Hypothalamus (tissue), 51 donors: ENCODE data around the gene CCT5.
A peak's percentile ranks its signal among the peaks of the same experiment; 100 is the strongest.
"Not testable (repeated sequence)": the region's sequence is repeated elsewhere in the genome, so short reads cannot be mapped to it uniquely, and the experiment has no call there.

ENCODE experiments used
- DNase-seq, 51 donors: peaks; one replicate each; lab custom pipeline; 2025; lab: John Stamatoyannopoulos, UW

Gene CCT5

DNA sequence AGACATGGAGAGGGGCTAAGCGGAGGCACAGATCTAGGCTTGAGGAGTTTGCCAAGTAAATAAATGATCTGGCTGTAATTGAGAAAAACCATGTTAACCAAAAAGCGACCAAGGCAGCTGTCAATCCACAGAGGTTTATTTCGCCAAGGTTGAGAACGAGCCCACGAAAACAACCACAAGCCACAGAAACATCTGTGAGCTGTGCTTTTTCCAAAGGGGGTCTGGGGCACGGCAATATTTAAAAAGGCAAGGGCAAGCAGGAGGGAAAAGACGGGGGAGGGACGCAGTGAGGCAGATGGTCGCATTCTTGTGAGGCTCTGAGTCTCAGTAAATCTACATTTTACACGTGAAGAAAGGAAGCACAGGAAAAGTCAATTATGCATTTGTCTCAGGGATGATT lies 25.4 kb downstream of the CCT5 start:
- no peak for DNase-seq

DNA sequence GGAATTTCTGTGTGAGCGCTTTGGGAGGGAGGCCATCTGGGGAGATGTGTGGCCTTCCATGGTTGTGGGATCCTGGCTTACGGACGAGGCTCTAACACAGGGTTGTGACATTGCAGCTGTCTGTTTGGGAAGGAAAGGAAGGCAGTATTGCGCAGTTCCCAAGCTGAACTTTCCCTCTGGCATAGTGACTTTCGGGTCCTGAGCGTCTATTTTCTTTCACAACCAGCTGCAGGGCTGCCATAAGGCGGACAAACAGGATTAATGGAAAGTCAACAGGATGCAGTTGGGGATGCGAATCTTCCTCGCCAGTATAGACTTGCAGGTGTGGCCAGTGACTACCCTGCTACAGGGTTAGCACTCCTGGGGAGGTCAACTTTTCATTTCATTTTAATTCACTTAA lies 25.9 kb downstream of the CCT5 start:
- DNase-seq: no peak

DNA sequence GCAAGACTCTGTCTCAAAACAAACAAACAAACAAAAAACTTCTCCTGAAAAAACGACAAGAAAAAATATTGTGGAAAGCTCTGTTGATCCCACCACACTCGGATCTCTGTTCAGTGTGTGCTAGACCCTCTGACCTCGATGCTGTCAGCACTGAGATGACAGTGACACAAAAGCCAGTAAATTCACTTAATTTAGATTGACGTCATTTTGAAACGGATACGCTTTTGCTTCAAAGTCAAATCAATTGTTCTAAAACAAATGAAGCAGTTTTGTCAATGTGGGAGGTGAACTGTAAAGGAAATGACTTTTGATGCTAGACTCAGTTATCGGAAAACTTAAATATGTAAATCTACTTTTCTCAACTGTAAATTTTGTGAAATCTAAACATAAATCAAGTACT lies 26.6 kb downstream of the CCT5 start:
- no peak for DNase-seq

DNA sequence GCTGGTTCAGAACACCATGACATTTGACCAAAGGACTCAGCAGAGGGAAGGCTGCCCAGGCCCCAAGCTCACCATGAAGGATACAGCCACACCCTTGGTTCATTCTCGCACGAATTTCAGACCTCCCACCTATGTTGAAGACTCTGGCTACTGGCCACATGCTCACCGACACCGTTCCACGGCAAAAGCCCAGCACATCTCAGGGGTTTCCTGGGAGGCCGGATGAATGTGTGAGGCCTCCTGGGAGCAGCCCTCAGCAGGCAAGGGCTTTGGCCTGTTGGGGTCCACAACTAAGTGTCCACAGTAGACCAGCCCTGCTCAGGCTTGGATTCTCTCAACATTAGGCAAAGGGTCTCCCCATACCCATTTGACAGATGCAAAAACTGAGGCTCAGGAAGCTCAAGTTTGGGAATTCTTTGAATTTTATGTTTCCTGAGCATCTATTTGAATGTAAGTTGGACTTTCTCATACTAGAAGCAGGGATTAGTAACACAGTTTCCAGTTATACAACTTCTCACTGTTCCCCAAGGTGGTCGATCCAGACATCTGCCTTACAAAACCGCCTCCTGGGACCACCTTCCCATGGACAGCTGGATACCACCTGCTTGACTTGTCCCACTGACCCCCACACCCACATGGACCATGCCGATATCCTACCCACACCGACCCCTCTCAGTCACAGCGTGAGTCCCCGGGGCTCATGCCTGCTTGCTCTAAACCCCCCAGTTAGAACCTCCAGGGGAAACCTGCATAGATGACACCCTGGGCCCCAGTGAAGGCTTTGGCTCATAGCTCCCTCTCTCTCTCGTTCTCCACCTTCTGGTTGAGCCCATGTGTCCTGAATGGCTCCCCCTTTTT lies 27.9 kb downstream of the CCT5 start:
- no peak for DNase-seq

DNA sequence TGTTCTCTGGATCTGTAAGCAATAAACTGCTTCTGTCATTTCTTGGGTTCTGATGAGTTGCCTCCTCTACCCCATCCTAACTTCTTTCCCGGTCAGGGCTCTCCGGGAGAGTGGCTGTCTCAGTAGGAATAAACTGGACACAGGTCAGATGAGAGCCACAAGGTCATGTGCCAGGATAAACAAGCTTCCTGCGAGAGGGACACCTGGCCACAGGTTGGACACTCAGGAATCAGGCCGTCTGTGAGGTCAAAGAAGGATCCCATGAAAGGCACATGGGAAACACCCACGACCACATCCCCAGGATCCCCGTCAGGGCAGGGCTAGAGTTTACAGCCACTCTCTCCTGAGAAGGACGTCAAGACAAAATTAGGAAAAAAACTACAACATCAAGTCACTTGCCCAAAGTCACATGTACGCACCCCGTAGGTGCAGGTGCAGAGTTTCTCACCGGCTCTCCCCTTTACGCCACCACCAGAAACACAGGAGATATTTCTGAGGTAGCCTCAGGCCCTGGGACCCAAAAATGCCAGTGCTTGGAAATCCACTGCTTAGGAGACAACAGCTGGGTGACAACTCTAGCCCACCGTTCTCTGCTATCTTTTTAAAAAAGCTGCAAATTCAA lies 28.7 kb downstream of the CCT5 start:
- no peak for DNase-seq

DNA sequence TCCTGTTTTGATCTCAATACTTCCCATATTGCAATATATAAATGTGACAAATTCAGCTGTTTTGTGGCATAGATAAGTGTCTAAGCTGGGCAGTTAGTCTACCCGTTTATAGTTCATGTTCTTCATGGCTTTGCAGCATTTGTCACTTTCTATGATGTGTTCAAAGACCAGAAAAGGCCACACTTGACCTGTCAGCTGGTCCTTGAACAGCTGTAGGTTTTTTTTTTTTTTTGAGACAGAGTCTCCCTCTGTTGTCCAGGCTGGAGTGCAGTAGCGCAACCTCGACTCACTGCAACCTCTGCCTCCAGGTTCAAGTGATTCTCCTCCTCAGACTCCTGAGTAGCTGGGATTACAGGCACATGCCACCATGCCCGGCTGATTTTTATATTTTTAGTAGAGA lies 29.2 kb downstream of the CCT5 start:
- DNase-seq: no peak

DNA sequence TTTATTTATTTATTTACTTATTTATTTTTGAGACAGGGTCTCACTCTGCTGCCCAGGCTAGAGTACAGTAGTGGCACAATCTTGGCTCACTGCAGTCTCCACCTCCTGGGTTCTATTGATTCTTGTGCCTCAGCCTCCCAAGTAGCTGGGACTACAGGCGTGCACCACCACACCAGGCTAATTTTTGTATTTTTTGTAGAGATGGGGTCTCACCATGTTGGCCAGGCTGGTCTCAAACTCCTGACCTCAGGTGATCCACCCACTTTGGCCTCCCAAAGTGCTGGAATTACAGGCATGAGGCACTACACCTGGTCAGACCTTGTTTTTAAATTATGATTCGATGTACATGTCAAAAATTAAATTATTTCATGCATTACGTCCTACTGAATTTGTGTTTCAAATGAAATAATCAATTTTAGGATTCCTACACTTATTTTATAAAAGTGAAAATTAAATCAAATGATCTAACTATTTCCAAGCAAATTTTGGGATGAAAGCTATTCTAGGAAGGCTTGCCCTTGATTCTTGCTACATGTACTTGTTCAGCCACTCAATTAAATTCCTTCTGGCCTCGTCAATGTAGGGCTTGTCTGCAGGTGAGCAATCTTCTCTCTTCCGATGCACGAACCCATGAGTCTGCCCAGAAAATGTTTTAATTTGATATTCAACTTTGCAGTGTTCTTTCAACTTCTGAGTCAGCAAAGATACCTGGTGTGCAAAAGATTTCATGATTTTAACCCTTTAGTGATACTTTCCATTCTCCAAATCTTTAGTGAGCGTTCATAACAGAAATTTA lies 30.0 kb downstream of the CCT5 start:
- no peak for DNase-seq

DNA sequence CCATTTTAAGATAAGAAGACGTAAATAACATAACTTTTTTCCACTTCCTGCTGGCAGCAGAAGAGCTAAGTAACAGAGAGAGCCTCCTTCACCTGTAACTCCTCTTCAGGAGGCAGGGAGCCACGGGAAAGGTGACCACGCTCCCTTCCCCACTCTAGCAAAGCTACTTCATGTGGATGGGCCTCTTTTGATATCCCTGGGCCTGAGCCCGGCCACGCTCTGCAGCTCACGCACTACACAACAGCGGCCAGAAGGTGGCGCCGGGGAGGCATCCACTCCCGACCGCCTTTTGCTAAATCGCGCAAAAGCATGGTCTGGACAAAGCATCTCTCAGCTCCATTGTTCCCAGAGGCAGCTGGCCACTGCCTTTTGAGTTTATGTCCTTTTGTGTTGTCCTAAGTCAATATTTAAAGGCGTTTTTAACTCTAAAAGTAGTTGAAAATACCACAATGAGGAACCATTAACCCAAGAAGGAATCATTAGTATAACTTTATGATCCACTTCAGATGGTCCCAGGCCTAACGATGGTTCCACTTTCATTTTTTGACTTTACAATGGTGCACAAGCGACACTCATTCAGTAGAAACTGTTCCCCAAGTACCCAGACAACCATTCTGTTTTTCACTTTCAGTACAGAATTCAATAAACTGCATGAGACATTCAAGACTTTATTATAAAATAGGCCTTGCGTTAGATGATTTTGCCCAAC lies 34.0 kb downstream of the CCT5 start:
- peak in 50 of 51 donors; percentile 12 to 90 (median 68) for DNase-seq

DNA sequence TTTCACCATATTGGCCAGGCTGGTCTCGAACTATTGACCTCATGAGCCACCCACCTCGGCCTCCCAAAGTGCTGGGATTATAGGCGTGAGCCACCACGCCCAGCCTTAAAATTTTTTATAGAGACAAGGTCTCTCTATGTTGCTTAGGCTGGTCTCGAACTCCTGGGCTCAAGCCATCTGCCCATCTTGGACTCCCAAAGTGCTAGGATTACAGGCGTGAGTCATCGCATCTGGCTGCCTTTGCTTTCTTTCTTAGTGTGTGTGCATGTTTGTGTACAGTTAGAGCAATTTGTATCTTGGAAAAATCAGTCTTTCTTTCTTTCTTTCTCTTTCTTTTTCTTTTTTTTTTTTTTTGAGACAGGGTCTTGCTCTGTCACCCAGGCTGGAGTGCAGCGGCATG lies 35.3 kb downstream of the CCT5 start:
- DNase-seq: not testable (repeated sequence)

DNA sequence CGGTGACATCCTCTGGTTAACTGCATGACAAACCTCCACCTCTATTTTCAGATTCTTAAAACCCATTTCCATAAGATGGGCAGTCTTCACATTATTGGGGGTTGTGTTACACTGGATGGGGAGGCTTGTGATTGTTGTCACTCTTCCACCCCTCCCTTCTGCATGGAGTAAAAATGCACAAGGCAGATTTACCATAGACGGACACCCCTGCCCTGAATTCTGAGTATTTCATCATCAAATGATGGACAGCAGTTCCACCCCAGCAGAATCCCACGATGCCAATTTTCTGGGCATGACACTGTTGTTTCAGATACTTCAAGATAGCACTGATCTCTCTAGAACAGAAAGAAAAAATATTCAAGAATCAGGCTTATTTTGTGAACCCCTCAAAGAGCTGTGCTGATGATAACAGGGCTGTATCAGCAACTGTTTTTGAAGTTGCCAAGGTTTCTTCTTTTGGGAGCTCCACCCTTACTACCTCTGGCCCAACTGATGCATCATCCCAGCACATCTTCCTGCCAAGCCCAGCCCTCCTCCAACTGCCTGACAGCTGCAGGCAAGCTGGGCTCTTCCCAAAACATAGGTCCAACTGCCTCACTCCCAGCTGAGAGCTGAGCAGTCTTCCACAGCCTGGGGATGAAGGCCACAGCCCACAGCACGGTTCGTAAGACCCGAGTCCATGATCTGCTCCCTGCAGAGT lies 36.2 kb downstream of the CCT5 start:
- DNase-seq: no peak

DNA sequence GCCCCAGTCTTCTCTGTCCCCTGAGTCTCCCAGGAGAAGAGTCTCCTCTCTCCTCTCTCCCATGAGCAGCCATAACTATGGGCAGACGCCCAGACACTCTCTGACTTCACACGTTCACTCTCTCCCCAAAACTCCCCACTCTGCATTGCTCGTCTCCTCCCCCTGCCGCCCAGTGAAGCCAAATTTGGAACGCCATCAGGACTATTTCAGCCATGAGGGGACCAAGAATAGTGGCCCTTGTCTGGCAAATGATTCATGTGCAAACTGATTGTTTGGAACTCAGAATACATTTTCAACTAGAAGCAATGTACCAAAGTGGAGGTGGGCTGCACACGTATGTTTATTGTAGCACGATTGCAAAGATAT lies 36.8 kb downstream of the CCT5 start:
- DNase-seq: no peak

DNA sequence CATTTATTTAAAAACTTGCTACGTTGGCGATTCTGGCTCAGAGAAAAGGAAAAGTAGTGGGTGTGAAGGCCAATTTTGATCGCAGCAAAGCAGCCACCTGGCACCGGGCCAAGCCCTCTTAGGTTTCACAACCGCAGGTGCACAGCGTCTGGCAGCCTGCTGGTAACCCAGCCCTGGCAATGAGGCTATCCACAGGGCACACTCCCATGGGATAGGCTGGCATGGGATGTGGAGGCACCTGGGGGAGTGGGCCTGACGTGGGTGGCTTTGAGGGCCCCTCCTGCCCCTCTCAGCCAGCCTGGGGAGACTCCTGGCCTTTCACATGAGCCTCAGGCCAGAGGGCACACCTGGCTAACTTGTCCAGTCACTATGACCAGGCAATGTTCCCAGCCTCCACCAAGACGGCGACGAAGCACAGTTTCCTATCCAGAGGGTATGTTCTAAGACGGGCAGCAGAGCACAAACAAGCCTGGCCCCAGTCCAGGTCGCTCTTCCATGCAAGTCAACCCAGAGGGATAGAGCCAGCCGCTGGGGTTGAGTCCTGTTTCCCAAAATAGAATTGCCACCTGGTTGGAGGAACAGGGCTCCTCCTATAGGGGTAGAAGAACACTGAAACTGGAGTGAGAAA lies 38.6 kb downstream of the CCT5 start:
- peak in 5 of 51 donors; percentile 3 to 29 (median 4) for DNase-seq

DNA sequence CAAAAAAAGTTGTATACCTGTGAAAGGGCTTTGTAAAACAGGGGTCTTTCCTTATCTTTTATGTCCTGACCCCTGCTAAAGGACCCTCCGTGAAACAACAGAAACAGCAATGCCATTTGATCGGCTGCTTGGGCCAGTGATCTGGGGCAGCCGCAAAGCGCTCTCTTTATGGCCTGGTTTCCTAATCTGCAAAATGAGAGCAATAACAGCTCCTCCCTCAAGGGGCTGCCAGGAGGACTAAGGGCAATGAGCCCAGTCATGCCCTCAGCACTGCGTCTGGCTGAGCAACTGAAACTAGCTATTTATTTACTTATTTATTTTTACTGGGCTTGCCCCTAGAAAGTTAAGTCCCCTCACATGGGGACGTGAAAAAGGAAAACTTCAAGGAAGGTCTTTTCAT lies 39.3 kb downstream of the CCT5 start:
- peak in 6 of 51 donors; percentile 6 to 26 (median 22) for DNase-seq

DNA sequence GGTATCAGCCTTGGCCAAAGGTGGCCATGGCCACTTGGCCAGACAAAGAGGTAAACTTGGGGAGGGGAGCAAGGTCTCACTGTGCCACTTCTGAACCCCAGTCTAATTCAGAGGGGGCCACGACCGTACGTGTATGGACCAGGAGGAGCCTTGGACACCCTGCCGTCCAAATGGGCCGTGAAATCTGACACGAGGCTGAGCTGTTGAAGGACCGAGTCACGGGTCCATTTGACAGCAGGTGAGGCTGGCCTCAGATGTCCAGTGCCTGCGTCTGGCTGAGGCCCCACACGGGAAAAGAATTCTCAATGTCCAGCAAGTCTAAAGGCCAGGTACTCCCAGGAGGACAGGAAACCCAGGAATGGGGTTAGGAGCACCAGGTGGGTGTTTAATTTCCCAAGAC lies 39.9 kb downstream of the CCT5 start:
- no peak for DNase-seq

DNA sequence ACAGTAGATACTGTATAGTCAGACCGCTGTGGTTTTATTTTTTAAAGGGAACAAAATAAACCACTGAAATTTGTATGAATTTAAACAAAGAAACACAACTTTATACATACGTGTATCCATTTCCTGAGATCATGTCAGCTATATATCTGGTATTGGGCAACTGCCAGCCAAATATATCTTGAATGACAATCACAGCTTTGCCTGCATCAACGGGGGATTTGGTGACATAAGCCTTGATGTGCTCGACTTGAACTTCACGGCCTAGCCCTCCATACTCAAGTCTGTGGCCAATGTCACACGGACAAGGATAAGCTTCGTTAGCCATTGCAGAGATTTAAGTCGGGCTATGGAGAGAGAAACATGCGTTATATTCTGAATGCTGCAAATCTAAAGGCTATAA lies 40.4 kb downstream of the CCT5 start:
- no peak for DNase-seq

DNA sequence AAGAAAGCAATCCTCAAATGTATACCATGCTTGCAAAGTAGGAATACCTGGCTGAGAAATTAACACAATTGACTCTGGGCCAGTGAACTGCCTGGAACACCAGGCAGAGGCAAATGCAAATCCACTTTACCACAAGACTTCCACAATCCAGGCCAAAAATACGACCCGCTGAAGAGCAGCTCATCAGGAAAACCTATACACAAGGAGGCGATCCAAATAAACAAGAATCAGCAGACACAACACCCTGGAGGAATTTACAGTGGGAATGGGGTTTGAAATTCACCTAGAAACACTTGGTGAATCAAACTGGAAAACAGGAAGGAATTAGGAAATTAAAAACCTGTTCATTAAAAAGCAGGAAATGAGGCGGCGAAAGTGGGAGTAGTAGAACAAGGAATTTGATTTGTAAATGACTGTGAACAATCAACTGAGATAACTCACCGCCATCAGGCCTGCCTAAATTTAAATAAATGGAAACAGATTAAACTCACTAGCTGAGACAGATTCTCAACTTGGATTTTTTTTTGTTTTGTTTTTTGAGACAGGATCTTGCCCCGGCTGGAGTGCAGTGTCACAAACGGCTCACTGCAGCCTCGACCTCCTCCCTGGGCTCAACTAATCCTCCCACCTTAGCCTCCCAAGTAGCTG lies 41.7 kb downstream of the CCT5 start:
- DNase-seq: no peak

DNA sequence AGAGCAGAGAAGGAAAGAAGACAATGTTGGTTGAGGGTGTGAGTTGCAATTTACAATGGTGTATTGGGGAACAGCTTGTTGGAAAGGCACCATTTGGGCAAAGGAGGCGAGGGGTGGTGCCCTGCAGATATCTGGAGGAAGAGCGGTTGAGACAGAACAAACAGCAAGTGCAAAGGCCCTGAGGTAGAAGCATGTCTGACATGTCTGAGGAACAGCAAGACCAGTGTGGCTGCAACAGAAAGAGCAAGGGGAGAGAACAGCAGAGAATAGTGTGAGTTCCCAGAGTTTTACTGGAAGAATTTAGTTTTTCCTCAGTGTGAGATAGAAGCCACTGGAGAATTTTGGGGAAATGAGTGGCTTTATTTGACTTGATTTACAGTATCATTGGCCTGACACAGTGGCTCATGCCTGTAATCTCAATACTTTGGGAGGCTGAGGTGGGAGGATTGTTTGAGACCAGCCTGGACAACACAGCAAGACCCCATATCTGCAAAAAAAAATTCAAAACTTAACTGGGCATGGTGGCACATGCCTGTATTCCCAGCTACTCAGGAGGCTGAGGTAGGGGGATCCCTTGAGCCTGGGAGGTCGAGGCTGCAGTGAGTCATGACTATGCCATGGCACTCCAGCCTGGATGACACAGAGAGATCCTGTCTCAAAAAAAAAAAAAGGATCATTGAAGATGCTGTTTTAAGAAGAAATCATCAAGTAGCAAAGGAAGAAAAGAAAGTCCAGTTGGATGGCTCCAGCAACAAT lies 44.0 kb downstream of the CCT5 start:
- DNase-seq: no peak

DNA sequence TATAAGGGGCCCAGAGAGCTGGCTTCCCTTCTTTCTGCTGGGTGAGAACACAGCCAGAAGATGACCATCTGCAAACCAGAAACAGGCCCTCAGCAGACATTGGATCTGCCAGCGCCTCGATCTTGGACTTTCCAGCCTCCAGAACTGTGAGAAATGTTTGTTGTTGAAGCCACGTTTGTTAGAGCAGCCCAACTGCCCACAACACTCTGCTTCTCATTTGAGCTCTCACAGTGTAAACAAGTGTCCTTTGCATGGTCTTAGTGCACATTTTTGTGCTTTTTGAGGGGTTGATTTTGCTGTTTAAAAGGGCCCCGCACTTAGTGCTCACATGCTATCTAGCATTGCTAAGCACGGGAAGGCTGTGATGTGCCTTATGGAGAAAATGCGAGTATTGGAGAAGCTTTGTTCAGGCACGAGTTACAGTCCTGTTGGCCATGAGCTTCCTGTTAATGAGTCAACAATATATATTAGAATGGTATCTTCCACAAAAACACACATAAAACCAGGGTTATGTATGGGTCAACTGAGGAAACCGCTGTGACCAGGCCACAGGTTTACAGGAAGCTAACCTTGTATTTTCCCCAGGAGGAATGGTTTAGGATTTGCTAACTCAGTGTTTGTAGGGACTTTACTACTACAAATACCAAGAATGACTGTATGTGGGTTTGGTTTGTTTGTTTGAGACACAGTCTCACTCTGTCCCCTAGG lies 45.7 kb downstream of the CCT5 start:
- no peak for DNase-seq
